ENCODE data around the gene RNF115. TPM values are rescaled to one million over a fixed set of nuclear protein-coding genes. Genes with fewer than 3 reads are reported as not detected.

Gene RNF115
- total and polyA plus RNA-seq, 2 donors (not counting 3 experiments of a cell fraction or from before 2014, with no cell fraction given), result 7.6 to 17.3 TPM

DNA sequence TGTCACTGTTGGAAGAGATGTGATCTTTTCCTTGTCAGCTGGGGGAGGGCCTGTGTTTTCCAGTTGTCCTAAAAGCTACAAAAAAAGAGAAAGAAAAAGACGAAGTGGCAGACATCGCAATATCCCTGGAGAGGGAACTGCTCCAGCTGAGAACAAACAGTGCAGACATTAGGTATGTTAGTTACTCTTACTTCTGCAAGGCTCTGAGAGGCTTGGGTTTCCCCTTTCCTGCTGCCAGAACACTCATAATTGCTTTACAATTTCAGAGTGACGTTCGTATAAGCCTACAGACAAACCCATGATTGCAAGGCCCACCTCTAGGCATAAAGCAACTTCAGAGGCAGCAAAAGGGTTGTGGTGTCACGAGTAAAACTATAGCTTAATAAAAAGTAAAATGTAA lies 73.5 kb downstream of the RNF115 start:
- H3K4me1 ChIP-seq (ENCODE audit: control insufficient read depth, extremely low read depth, insufficient read depth, low read length), result peaks cover 13% of the 10 kb centered on the region
- H4K20me1 ChIP-seq (replicated peaks; ENCODE audit: control insufficient read depth, extremely low read depth, insufficient read depth, low read length), result no peaks in the 10 kb centered on the region
- TF ChIP-seq POLR2A (IDR thresholded peaks at IDR 0.05; ENCODE audit: low read depth, low read length) (no peak), JUN (IDR thresholded peaks at IDR 0.05; ENCODE audit: borderline replicate concordance, insufficient read depth, insufficient read length, low read depth) (no peak), GATA2 (IDR thresholded peaks at IDR 0.05; ENCODE audit: insufficient read depth, insufficient read length, low read depth, low read length) (no peak), FOS (IDR thresholded peaks at IDR 0.05; ENCODE audit: borderline replicate concordance, insufficient read depth, low read length) (no peak), MYC (IDR thresholded peaks at IDR 0.05; ENCODE audit: low read depth, low read length) (no peak), EZH2 (IDR thresholded peaks at IDR 0.05; ENCODE audit: borderline replicate concordance, low read depth, low read length, severe bottlenecking) (no peak), POLR2AphosphoS5 (IDR thresholded peaks at IDR 0.05; ENCODE audit: insufficient read depth, low read depth, low read length) (no peak)
- TF ChIP-seq, protein P1, sequence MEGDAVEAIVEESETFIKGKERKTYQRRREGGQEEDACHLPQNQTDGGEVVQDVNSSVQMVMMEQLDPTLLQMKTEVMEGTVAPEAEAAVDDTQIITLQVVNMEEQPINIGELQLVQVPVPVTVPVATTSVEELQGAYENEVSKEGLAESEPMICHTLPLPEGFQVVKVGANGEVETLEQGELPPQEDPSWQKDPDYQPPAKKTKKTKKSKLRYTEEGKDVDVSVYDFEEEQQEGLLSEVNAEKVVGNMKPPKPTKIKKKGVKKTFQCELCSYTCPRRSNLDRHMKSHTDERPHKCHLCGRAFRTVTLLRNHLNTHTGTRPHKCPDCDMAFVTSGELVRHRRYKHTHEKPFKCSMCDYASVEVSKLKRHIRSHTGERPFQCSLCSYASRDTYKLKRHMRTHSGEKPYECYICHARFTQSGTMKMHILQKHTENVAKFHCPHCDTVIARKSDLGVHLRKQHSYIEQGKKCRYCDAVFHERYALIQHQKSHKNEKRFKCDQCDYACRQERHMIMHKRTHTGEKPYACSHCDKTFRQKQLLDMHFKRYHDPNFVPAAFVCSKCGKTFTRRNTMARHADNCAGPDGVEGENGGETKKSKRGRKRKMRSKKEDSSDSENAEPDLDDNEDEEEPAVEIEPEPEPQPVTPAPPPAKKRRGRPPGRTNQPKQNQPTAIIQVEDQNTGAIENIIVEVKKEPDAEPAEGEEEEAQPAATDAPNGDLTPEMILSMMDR (IDR thresholded peaks at IDR 0.05; ENCODE audit: extremely low read depth in 1 of 2, insufficient read depth in 1 of 2, low read depth in 1 of 2, low read length in 2 of 2), result no peak
- TF ChIP-seq, protein P2, sequence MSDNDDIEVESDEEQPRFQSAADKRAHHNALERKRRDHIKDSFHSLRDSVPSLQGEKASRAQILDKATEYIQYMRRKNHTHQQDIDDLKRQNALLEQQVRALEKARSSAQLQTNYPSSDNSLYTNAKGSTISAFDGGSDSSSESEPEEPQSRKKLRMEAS (IDR thresholded peaks at IDR 0.05; ENCODE audit: insufficient read depth, insufficient read length), result no peak
- BruUV-seq (replicated peaks), result no TSS peak
- no peaks in the 10 kb centered on the region for H3K9me3 ChIP-seq (replicated peaks; ENCODE audit: control insufficient read depth, insufficient read depth, low read length)
- POLR2A ChIA-PET, result no interaction called here
- CTCF ChIA-PET, result interaction anchor here (0.5 to 2.6 kb wide), 4 partner anchors 13 to 84 kb away, joined by 3 to 18 read pairs (median 6); partner anchors contain the start of genes POLR3C and RNF115
- no peak overlapping the region for H3K9ac ChIP-seq (replicated peaks; ENCODE audit: extremely low read depth, insufficient read depth, low read length)
- no peak overlapping the region for H2AFZ ChIP-seq (ENCODE audit: low read depth, low read length)
- H3K9me1 ChIP-seq (replicated peaks; ENCODE audit: control insufficient read depth, extremely low read depth, insufficient read depth, low read length), result no peaks in the 10 kb centered on the region
- H3K27me3 ChIP-seq (ENCODE audit: control insufficient read depth in 2 of 2, insufficient read depth in 2 of 2, low read length in 2 of 2), result no peaks in the 10 kb centered on the region
- DNase-seq (ENCODE audit: low read depth, low spot score), result no peak
- no peak overlapping the region for H3K4me3 ChIP-seq (replicated peaks in 1 of 3; ENCODE audit: insufficient read depth in 1 of 3, low read depth in 1 of 3, low read length in 3 of 3)
- H3K36me3 ChIP-seq (ENCODE audit: control insufficient read depth in 2 of 2, extremely low read depth in 1 of 2, insufficient read depth in 2 of 2, low read length in 2 of 2), result peaks cover 12 to 17% of the 10 kb centered on the region in 2 experiments
- no peak overlapping the region for H3K27ac ChIP-seq (ENCODE audit: insufficient read depth, low read depth, low read length)
- FAIRE-seq, result no peak
- intact Hi-C loops (cut with micrococcal nuclease) (loop anchor here (10.0 kb wide), 1 partner anchor 74 kb away; the partner anchor contains the start of genes POLR3C and RNF115), dilution Hi-C loops (cut with MboI; ENCODE audit: extremely low pct_ligation_motif_present, low sequenced_read_pairs) (no loop called here)
- no peaks in the 10 kb centered on the region for H3K79me2 ChIP-seq (ENCODE audit: control insufficient read depth, insufficient read depth, low read length)
- no peak overlapping the region for H3K4me2 ChIP-seq (ENCODE audit: insufficient read depth, low read length)
